SK-N-SH (cell line): ENCODE data around the gene FLRT3.

ENCODE experiments used
- GABPA ChIP-seq: IDR thresholded peaks from 2 replicates; pipeline ENCODE4 v1.4.0; 2012; ENCODE audit warnings: low read depth, mild to moderate bottlenecking
- JUND ChIP-seq: IDR thresholded peaks from 2 replicates; pipeline ENCODE4 v1.4.0; 2012

DNA sequence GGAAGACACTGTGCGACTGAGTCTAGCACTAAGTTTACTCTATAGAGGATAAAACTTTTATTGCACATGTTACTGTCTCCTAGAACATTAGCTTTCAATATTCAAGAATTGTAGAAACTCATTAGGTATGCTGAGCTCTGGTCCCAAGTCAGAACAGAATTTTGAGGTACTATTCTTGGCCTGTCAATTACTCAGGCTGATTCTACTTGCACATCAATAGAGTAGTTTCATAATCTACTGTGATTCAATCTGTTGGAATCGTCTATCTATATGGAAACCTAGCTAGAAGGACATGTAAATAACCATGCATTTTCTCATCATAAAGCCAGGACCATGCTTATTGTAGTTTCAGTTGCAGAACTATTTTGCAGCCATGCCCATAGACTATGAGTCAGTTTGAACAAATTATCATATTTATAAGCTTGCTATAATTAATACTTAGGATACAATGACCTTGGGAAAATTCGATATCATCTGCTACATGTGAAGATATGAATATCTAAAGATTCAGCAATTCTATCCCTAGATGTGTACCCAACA is 41.6 kb downstream of the FLRT3 start:
- TF ChIP-seq GABPA (no peak), JUND (no peak)
